Measurements from ENCODE around the gene AK9.

DNA sequence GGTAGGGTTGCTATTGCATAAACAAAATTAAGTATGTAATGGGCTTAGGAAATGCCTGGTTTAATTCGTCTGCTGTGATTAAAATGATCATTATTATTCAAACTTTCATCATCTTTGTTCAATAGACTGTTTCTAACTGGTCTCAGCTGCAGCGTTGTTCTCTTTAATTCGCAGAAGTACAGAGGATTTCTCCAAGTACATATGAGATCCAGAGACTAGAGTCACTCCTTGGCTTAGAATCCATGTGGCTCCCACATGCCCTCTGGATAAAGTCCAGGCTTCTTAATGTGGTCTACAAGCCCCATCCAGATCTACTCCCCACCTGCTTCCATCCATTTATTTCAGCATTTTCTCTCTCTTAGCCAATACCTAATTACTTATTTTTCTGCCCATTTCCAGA lies 206.9 kb downstream of the AK9 start:
- no peak for TF ChIP-seq EZH2 (IDR thresholded peaks at IDR 0.05; ENCODE audit: borderline replicate concordance, low read depth, low read length, severe bottlenecking)
- TF ChIP-seq, protein P1, sequence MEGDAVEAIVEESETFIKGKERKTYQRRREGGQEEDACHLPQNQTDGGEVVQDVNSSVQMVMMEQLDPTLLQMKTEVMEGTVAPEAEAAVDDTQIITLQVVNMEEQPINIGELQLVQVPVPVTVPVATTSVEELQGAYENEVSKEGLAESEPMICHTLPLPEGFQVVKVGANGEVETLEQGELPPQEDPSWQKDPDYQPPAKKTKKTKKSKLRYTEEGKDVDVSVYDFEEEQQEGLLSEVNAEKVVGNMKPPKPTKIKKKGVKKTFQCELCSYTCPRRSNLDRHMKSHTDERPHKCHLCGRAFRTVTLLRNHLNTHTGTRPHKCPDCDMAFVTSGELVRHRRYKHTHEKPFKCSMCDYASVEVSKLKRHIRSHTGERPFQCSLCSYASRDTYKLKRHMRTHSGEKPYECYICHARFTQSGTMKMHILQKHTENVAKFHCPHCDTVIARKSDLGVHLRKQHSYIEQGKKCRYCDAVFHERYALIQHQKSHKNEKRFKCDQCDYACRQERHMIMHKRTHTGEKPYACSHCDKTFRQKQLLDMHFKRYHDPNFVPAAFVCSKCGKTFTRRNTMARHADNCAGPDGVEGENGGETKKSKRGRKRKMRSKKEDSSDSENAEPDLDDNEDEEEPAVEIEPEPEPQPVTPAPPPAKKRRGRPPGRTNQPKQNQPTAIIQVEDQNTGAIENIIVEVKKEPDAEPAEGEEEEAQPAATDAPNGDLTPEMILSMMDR (IDR thresholded peaks at IDR 0.05; ENCODE audit: borderline replicate concordance, extremely low read depth, low read length, poor library complexity, severe bottlenecking) = no peak

All from DND-41 (cell line).